HT-29 (cell line): ENCODE results near the gene TLX3. TPM values are rescaled to one million over a fixed set of nuclear protein-coding genes. Genes with fewer than 3 reads are reported as not detected.

Experiments
- DNase-seq: peaks from one replicate; pipeline ENCODE4 v3.0.0-alpha.2; 2015; ENCODE audit warnings: low spot score
- total RNA-seq: library from RNA; depleted of rRNA; stranded (reverse); fragments of >200 nt; shearing (Covaris generic); gene quantifications from 2 replicates; pipeline ENCODE4 v1.2.3, GENCODE V29; 2014

The TLX3 gene
- total RNA-seq, 1 experiment from 2014 or later, result not detected

DNA sequence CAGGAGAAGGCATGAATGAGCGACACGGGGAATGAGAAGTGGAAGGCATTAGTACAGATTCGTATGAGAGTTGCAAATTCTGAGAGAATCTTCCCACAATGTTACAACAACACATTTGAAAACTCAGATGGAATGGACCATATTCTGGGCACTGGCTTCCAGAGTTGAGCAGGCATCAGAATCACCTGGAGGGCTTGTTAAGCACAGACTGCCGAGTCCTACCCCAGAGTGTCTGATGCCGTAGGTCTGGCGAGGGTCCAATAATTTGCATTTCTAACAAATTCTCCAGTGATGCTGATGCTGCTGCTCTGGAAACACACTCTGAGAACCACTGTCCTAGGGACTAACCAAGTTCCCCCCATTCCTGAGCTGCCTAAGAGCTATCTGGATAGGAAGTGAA lies 2.9 kb upstream of the TLX3 start:
- DNase-seq, result no peak

DNA sequence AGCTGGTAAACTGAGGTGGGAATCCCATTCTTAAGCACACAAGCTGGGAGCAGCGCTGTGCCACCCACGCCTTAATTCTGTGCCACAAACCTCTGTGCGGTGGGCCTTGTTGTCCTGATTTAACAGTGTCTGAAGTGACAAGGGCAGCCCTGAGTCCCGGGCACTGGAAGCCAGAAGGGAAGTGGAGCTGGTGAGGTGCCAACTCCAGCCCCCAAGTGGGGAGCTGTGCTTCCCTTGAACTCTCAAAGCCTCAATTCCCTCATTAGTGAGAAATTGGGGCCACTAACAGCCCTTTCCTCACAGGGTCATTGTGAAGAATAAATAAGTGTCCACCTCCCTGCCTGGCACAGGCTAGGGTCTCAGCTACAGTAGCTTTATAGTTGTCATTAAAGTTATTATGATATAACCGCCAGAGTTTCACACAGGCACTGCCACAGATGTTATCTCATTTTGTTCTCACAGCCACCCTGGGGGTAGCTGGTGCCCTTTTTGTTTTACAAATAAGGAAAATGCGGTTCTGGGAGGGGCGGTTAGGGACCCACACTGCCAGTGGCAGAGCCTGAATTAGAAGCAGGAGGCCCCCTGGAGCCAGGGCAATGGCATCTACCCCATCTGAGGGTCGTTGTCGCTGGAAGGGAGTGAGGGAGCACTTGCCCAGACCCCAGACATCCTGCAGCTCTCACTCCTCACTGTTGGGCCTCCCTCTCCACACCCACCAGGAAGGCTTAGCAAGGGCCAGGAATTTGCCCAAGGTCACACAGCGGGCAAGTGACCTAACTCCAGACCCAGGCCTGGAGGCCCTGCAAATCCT lies 2.1 kb upstream of the TLX3 start:
- no peak for DNase-seq

DNA sequence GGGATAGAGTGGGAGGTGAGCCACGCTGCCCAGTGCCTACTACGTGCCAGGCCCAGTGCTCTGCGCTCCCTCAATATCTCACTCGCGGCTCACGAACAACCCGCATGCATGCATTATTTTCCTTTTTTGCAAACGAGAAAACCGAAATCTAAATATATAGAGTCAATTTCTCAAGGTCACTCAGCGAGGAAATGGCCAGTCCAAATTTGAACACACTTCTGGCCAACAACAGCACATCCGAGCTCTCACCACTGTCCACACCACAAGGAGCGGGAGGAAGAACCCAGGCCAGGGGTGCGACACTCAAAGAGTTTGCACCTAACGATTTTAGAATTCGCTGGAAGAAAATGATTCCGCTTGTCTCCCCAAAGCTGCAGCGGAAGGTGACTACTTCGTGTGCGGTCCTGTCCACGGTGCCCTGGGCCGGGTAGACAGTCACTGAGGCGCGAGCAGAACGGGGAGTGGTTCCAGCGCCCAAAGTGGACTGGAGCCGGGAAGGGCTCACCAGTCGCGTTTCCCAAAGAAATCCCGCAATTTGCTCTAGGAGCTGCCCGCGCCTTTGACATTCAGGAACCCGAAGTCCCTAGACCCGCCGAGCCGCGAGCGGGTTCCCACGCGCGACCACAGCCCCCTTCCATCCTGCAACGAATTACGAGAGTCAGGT lies 1.1 kb upstream of the TLX3 start:
- no peak for DNase-seq

GRCh38 chr5:171309276-171310211 lies 496 bp downstream of the TLX3 start:
- DNase-seq, result no peak

GRCh38 chr5:171310212-171310818 lies 1.3 kb downstream of the TLX3 start:
- no peak for DNase-seq

GRCh38 chr5:171310819-171311321 lies 1.8 kb downstream of the TLX3 start:
- DNase-seq, result no peak

GRCh38 chr5:171311322-171312077 lies 2.5 kb downstream of the TLX3 start:
- no peak for DNase-seq

- no peak for DNase-seq
These were observed 3.3 kb downstream of the TLX3 start for GRCh38 chr5:171312129-171312974.

DNA sequence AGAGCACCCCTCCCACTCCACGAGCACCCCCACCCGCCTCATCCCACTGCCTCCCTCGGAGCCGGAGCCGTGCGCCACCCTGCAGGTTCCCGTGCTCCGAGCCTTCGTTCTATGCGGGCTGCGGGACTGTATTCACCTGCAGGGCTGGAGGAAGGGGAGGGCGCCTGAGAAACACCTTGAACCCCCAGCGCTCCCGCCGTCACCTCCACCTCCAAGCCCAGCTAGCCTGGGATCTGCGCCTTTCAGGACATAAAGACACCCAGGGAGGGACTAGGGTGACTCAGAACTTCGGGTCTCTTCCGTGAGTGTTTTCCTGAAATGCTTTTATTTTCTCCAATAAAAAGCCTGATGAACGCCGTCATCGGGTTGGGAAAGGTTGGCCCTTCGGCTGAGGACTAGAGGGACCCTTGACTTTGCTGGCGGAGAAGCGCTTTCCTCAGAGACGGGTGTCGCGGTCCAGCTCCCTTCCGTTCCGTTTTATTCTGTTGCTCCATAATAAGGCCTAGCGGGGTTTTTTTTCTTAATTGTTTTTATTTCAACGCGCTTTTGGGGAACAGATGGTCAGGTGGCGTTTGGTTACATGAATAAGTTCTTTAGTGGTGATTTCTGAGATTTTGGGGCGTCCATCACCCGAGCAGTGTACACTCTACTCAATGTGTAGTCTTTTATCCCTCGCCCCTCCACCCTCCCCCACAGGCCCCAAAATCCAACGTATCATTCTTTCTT lies 4.6 kb downstream of the TLX3 start:
- DNase-seq, result no peak

GRCh38 chr5:171314728-171315385 lies 5.8 kb downstream of the TLX3 start:
- DNase-seq, result no peak

GRCh38 chr5:171315386-171315891 lies 6.4 kb downstream of the TLX3 start:
- DNase-seq, result no peak

DNA sequence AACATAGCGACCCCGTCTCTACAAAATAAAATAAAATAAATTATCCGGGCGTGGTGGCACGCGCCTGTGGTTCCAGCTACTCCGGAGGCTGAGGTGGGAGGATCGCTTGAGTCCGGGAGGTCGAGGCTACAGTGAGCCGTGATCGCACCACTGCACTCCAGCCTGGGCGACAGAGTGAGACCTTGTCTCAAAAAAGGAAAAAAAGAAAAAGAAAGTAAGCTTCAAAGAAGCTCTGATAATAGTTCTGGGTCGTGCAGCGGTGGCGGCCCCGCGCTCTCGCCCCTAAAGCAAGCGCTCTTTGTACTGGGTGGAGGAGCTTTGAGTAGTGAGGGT lies 6.8 kb downstream of the TLX3 start:
- DNase-seq, result no peak

DNA sequence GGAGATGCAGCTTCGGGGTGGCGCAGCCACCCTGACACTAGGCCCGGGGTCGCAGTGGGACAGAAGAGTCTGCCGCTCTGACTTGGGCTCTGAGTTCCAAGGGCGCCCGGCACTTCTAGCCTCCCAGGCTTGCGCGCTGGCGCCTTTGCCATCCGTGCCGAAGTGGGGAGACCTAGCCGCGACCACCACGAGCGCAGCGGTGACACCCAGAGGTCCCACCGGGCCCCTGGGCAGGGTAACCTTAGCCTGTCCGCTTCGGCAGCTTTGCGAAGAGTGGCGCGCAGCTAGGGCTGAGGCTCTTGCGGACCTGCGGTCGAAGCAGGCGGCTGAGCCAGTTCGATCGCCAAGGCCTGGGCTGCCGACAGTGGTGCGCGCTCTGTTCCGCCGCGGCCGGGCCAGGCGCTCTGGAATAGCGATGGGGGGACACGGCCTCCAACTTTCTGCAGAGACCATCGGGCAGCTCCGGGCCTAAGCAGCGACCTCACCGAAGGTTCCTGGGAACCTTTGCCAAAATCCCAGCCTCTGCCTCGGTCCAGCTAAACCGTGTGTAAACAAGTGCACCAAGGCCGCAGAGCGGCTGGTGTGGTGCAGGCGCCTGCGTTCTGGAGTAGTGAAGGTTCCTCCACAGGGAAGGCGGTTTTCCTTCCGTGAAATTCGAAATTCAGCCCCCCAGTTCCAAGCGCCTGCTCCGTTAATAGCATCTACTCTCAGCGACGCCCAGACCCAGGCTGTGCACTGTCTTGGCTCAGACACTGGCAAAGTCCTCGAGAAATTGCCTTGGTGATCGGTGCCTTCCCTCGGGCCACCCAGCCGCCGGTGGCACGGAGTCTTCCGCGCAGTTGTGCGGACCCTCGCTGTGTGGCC lies 7.4 kb downstream of the TLX3 start:
- no peak for DNase-seq

DNA sequence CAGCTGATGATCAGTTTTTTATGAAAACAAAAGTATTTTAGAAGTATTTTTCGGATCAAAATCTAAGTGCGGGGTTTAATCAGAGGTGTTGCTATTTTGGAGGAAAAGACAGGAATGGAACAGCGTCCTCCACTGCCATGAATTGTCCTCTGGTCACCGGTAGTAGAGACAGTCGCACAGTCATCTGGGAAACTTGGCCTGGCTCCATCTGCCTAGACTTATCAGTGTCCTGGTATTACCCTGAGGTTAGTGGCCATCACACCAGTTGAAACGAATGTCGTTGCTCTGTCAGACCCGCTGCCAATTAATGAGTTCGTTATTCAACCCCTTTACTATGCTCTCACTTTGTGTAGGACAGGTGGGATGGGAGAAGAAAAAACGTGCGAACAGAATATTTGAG lies 8.2 kb downstream of the TLX3 start:
- no peak for DNase-seq

DNA sequence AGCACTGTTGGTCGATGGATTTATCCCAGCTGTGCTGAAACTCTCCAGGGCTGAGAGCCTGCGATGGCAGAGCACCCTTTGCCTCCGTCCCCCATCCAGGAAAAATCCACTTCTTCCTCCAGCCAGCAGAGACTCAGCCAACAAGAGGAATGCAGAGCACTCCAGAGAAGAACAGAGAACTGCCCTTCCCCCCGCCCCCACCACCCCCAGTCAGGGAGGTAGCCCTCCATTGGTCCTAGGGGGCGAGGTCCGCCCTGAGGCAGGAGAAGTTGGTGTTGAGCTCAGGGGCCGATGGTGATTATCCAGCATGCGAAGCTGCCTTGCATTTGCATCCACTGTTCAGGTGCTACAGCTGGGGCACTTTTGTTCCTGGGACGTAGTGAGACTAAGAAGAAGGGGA lies 9.0 kb downstream of the TLX3 start:
- DNase-seq, result no peak

- DNase-seq, result no peak
These were observed 12.4 kb downstream of the TLX3 start for GRCh38 chr5:171321447-171321846.

DNA sequence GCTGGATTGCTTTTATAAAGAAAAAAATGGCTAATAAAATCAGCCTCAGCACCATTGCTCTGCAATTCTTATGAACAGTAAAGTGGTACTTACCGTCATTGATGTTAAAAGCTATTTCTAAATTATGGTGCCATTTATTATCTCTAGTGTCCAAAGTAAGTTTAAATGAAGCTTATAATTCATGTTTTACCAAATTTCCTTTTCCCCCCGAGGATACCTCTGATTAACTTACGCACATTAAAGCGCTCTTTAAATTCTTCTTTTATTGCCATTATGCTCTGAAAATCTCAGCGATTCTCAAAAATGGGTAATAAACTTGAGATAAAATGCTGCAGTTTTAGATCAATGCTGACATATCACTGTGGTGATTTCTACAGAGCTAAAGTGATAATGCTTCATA lies 13.5 kb downstream of the TLX3 start:
- DNase-seq, result no peak

- DNase-seq, result no peak
These were observed 14.0 kb downstream of the TLX3 start for GRCh38 chr5:171323007-171323406.
